HG02840 (cell line): ENCODE measurements around the gene SPTBN5.

Source experiments
- ATAC-seq: cut with Tn5 transposase; IDR thresholded peaks from one replicate; pipeline ENCODE4 v1.9.1; 2021; ENCODE audit warnings: mild to moderate bottlenecking, moderate library complexity, moderate number of reproducible peaks; ENCODE audit not compliant: unreplicated experiment, low FRiP score

Gene SPTBN5

DNA sequence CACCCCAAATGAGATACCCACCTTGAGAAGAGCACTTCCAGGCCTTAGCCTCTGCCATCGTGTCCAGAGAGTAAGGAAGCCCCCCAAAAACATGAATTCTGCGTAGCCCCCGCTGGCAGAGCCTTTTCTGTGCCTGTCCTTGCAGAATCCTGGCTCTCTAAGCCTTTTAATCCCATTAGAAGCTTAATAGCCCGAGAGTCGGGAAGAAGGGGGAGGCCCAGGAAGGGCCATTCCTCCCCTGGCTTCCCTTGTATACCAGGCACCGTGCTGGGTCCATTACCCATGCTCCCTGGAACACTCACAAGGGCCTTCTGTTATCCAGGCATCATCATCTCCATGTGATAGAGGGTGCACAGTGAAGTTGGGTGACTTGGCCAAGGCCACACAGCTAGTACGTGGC is 7.1 kb downstream of the SPTBN5 start:
- no peak for ATAC-seq

DNA sequence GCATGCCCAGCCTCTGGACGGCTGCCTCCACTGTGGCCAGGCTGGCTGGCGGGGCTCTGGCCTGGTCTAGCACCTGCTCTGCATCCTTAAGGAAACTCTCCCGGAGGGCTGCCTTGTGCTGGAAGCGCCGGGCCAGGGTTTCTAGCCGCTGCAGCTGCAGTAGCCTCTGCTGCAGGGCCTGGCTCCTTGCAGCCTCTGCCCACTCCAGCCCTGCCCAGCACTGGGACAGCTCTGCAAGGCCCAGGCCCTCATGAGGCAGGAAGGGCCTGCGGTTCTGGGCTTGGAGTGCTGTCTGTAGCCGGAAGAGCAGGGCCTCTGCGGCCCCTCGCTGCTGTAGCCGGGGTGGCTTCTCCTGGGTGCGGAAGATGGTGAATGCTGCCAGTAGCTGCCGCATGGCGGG is 8.0 kb downstream of the SPTBN5 start:
- ATAC-seq: no peak

DNA sequence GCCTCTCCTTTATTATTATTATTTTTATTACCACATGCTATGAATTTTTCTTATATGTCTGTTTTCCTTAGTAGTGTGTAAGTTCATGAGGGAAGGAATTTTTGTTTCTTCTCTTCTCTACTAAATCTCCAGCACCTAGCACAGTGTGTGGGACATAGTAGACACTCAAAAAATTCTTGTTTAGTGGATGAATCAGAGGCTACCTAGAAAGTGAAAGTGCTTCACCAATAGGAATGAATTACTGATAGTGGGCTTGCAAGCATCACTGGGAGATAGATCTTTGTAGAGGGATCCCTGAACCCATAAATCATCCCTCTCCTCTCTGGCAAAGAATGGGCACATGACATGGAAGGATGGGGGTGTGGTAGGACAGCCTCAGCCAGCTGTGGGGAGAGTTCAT is 8.5 kb downstream of the SPTBN5 start:
- ATAC-seq: no peak

DNA sequence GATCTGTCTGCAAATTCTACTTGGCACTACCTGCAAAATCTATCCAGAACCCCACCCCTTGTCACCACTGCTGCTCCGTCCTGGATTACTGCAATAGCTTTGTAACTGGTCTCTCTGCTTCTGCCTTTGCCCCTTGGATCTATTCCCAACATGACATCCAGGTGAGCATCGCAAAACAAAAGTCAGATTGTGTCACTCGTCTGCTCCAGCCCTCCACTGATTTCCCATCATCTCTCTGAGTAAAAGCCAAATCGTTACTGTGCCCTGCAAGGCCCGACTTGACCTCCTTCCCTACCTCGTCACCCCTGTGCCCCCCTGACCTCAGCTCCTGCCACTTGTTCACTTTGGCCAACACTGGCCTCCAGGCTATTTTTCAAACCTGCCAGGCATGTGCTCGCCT is 9.4 kb downstream of the SPTBN5 start:
- ATAC-seq: no peak

DNA sequence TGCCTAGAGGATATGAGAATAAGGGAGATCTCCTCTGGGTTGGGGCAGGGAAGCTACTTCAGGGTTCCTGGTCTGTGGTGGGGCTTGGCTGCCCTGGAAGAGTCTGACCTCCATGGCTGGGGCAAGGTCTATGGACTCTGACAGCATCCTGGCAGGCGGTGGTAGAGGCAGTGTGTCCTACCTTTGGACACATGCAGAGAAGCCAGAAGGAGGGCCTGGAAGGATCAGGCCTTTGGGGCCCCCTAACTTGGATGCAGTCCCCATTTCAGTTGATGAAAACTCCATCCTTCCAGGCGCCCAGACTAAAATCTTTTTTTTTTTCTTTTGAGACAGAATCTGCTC is 10.4 kb downstream of the SPTBN5 start:
- no peak for ATAC-seq

DNA sequence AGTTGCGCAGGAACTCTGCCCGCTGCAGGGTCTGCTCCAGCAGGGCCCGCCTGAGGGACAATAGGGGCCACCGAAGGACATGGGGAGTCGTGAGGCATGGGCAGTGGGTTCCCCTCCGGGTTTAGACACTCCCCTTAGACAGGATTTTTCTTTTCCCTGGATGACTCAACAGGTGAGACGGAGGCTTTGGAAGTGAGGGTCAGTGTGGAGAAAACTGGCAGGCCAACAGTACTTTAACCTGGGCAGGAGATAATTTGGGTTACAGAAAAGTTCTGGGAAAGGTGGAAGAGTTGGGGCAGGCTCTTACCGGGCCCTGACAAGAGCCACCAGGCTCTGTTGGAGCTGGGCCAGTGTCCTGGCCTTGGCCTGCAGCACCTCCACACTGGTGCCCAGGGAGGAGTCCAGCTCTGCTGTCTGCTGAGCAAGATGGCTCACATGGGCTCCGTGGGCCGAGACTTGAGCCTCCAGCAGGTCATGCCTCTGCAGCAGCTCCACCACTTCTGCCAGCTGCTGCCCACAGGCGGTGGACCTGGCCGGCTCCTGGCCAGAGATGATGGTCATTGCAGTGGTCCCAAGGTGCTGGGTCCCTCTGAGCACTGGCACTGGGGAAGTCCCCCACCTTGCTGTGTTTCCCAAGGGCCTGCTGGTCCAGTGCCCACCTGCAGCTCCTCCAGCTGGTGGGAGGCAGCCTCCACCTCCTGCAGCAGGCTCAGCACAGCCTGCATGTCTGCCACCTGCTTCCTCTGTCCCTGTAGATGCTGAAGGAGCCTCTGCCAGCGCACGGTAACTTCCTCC is 11.0 kb downstream of the SPTBN5 start:
- ATAC-seq: no peak

DNA sequence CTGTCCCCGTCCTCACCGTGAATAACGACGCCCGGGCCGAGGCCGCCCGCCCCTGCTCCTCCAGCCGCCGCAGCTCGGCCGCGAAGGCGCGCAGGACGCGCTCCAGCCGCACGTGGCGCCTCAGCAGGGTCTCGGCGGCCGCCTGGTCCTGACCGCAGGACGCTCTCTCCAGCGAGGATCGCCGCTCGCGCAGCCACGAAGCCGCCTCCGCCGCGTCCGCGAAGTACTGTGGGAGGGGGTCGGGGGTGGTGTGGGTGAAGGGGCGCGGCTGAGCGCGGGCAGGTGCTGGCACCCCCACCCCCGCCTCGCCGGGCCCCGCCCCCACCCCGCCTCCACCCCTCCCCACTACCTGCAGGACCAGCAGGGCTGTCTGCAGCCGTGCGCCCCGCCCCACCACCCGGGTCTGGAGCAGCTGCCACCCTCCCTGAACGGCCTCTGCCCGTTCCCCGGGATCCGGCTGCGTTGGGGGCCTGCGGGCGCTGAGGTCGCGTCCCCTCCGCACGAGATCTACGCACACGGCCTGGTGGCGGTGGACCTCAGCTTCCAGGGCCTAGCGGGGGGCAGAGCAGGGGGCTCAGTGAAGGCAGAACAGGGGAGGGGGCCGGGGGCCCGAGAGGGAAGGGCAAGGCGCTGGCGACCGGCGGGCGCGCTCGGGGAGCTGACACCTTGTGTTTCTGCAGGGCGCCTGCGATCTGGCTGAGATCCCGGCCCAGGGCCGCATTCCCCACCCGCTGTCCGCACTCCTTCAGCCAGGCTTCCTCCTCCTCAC is 11.7 kb downstream of the SPTBN5 start:
- ATAC-seq: no peak

DNA sequence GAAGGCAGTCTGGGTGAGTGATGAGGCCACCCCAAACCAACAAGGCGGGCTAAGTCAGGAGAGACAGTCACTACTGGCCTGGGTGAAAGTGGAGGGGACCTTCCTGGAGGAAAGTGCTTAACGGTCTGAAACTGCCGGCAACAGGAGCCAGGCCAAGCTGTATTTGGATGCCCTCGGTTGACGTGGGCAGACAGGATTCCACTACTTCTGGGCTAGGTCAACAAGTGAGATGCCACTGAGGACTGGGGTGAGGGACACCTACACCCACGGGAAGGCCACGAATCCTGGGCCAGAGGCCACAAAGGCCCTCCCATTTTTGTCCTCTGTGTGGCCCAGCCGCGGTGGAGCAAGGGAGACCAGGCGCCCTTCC is 12.3 kb downstream of the SPTBN5 start:
- ATAC-seq: no peak

DNA sequence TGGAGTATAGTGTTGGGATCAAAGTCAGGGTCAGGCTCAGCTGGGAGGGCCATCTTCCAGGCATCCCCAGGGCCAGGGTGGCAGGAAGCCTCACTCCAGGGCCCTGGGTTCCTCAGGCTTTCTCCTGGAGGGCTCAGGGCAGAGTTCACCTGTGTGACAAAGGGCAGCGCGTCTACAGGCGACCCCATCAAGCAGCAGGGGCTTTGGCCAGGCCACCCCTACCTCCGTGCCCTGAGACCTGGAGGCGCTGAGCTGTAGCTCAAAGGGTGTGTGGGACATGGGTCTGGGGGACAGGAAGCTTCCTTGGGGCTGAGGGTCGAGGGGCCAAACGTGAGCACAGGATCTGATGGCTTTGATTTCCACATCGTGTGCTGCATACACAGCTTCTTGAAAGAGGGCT is 12.8 kb downstream of the SPTBN5 start:
- no peak for ATAC-seq

DNA sequence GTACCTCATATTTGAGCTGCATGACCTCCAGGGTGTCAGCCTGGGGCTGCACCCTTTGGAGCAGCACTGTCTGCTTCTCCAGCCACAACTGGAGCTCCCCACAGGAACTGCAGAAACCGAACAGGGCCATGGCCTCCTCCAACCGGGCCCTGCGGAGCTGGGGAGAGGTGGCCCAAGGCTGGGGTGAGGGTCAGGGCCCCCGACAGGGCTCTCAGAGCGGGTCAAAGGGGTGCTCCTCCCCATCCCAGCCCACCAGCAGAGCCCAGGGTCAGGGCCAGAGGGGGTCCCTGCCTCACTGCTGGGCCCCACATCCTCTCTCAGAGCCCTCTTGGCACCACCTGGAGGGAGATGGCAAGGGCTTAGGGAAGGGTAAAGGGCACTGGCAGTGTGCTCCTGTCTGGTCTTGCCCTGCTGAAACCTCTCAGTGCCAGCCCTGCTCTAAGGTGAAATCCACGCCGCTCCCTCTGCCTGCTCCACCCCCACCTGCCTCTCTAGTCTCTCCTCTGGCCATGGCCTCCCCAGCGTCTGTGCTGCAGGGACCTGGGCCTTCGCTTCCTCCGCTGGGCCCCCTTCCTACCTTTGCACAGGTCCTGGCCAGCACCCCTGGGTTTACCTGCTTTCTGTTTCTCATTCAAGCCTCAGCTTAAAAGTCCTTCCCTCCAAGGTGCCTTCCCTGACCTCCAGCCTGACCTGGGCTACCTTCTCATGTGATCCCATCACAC is 13.5 kb downstream of the SPTBN5 start:
- no peak for ATAC-seq

DNA sequence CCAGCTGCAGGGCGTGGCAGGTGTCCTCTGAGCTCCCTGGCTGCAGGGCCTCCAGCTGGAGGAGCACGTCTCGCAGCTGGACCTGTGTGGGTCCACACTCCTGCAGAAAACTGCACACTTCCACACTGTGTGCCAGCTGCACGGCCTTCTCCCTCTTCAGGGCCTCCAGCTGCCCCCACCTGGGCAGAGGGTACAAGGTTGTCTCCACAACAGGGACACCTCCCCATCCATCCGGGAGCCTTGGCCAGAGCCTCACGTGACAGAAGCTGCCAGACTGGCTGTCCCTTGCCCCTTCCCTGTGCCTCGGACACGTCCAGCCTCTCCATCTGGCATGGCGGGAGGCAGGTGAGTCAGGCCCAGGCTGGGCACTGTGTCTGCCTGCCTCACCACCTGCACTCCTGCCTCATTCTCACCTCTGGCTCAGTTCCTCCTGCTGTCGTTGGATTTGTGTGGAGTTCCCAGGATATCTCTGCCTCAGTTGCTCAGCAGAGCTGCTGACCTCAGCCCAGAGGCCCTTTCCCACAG is 14.5 kb downstream of the SPTBN5 start:
- no peak for ATAC-seq

DNA sequence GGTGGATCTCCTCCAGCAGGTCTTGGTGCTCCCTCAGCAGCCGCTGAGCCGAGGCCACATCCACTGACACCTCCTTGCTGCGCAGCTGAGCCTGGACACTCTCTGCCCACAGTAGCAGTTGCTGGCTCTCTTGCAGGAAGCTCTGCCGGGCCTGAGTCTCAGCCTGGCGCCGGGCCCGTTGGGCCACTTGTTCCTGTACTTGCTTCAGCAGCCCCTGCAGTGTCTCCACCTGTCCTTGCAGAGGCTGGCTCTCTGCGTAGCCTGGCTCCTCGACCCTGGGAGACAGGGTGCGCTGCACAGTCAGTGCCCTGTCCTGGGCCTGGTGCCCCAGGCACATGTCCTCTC is 15.5 kb downstream of the SPTBN5 start:
- no peak for ATAC-seq

DNA sequence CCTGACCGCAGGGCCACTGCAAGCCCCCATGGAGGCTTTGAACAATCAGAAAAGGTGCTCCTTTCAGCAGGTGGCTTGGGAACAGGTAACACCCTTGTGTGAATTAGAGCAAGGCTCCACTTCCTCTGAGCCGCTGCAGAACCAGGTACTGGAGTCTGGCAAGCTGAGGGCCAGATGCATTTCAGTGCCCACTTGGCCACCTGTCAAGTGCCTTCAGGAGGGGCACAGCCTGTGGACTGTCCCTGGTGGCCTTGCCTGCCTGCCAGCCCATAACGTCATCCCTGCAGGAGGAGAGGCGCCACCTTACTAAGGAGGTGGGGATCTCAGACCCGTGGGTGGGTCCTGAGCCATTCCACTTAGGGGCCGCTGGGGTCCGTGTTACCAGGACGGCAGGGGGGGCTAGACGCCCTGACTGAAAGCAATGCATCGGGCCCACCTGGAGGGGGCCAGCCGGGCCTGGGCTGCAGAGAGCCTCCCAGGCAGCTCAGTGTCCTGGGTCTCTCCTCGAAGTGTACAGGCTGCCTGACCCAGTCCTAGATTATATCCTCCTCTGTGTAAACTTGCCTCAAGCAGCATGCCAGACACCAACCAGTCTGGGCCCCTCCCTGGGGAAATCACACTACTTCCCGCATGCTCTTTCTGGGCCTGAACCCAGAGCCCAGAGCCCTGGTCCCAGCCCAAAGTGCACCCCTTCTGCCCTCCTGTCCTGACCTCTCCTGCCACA is 16.1 kb downstream of the SPTBN5 start:
- ATAC-seq: no peak

DNA sequence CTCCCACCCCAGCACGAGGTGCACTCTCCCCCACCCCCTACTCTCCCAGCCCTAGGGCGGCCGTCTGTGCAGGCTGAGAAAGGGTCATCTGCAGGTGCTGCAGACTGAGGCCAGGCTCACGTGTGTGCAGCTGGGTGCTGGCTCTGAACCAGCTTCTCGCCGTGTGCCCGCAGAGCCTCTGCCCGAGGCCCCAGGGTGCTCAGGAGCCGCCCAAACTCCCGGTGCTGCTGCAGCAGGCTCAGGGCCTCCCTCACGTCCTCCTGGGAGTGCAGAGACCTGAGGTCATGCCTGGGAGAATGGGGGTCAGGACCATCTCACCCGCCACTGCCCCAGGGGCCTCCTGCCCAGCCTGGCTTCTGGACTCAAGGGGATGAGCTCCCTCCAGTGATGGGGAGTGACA is 17.2 kb downstream of the SPTBN5 start:
- ATAC-seq: no peak

DNA sequence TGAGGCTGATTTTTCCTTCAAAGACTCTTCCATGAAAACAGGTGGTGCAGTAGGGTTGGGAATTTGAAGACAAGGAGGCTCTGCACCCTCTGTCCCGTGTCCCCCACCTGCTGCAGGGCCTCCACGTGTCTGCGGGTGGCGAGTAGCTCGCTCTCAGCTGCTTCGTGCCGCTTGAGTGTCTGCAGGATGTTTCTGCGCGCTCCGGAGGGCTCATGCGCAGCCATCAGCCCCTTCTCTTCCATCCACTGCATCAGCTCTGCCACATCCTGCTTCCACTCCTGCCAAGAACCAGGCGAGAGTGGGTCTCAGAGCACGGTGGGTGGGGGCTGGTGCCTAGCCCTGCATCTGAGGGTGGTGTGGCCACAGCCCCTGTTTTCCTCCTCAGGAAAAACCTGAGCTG is 17.8 kb downstream of the SPTBN5 start:
- ATAC-seq: no peak

DNA sequence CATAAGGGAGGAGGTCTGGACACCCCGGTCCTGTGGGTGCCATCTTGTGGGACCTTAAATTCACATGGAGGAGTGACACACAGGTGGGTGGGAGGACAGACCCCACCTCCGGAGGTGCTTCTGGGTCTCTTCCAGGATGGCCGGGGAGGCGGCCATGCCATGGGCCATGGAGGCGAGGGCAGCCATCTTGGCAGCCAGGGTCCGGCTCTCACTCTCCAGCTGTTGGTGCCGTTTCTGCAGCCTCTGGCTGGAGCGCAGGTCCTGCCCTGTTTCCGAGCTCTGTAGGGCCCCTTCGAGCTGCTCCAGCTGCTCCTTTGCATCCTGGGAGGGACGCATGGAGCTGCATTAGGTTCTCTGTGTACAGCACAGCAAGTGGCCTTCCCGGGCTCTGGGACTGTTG is 19.1 kb downstream of the SPTBN5 start:
- no peak for ATAC-seq

DNA sequence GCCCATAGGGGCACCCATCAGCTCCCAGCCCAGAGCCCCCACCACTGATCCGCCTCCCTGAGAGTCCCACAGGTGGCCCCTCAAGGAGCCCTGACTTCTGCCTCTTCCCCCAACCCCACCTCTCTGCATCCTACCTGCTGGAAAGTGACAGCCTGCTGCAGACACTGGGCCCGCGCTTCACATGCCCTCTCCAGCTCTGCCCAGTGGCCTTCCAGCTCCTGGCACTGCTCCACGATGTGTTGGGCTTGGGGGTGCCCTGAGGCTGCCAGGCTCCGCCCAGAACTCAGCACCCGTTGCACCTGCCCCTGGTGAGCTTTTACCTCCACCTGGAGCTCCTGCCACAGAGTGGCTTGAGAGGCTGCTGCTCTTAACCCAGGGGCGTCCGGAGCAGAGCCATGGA is 20.1 kb downstream of the SPTBN5 start:
- ATAC-seq: no peak

DNA sequence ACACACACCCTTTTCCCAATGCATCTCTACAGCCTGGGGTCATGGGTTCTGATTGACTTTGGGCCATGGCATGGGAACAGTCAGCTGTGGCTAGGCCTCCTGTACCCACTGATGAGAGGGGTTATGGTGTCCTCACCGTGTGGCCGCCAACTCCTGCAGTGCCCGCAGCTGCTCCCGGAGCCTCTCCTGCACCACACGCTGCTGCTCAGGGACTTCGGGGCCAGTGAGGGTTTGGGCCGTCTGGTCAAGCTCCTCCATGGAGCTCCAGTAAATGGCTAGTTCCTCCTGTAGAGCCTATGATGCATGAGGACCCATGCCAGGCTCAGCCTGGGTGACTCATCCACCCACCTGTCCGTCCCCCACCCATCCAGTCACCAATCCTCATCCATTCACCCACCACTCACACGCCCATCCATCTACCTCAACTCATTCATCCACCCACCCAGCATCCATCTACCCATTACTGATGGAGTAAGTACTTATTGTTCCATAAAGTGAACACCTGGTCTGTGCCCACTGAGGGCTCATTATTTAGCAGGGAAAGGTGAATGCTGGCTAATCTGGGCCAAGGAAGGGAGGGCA is 21.6 kb downstream of the SPTBN5 start:
- no peak for ATAC-seq

DNA sequence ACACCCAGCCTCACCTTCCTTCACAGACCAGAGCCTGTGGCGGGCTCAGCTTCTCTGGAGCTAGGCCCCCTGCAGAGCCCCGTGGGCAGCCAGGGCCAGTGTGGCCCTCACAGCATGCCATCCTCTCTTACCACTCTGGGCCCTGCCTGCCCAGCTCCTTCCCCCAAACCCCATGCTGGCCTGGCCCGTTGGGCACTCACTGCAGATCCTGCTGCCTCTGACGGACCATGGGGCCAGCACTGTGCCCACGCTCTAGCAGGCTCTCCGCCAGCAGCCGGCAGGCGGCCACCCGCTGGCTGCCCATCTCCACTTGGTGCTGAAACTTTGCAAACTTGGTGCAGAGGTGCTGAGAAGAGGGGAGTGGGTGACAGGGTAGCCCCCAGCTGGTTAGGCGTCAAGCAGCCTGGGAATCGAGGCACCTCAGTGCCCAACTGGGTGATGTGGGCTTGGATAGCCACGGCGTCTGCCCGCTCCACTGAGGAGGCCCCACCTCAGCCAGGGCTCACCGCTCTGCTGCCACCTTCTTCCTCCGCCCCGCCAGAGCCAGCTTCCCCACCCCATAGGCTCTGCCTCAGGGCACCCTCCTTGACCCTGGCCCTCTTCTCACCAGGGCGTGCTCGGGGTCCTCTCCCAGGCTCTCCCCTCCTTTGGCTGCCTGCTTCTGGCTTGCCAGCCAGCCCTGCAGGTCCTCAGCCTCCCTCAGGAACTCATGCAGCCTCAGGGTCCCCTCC is 22.5 kb downstream of the SPTBN5 start:
- ATAC-seq: no peak

DNA sequence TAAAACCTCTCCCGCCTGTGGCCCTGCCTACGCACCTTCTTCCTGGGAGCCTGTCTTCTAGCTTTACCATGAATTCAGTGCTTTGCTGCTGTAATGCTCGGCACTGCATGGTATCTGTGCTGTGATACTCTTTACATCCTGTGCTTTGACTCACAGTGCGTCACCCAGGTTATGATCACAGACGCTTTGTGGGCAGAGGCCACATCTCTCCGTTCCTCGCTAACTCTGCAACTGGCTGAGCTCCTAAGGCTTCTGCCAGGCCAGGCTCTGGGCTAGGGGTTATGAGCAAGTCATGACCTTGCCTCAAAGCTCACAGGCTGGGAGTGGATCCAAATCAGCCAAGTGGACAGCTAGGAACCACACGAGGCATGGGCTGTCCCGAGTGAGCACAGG is 23.2 kb downstream of the SPTBN5 start:
- ATAC-seq: no peak
